Activated CD8-positive, alpha-beta memory T cell treated with anti-CD3 and anti-CD28 coated beads for 1 hour (primary cell): ENCODE data around the gene KIF25.

Experiments used
- DNase-seq, 2 donors: peaks; one replicate each; pipeline ENCODE4 v3.0.0-alpha.2; 2020; ENCODE audit warnings: low read depth in 1 of 2; ENCODE audit errors: extremely low read depth in 1 of 2

KIF25 gene

DNA sequence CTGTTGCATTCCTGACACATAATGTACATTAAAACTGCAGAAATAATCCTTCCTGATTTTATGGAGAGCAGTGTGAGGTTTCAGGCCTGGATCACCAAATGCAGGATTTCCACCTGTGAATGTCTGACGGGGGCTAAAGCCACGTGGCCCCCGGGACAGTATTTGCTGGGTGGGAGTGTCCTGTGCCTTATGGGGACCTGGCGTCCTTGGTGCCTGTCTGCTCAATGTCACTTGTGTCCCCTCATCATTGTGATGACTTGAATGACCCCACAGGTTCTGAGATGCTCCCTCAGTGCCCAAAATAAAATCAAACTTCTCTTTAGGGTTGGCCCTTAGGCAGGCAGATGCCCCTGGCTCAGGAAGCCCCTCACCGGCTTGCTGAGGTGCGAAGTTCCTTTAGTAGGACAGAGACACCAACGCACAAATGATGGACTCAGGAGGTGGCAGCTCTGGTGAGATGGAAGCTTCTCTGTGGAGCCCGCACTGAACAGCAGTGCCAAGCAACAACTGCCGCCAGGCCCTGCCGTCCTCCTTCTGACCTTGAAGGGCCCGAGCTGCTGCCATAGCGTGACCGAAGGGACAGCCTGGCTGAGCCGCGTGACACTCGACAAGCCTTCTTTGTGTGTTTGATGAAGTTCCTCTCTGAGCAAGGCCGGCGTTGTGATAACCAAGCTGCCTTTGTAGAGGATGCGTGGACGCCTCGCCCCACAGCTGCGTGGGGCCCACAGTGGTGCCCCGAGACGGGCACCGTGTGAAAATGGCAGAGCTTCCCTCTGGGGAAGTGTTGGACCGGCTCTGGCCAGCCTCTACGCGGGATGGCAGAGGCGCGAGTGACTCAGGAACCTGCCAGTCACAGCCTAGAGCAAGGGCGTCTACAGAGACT is 50.6 kb downstream of the KIF25 start:
- DNase-seq, result no peak

DNA sequence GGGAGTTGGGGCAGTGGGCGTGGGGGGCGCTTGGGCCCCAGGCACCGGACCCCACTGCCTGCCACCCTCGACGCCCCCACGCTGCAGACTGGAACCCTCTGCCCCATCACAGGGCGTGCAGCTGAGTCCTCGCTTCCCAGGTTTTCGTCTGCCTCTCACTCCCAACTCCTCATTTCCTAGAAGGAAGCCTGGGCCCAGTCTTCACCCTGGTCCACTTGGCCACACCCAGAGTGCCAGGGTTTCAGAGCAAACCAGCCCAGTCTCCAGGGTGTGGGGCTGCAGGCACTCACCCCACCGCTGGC is 51.2 kb downstream of the KIF25 start:
- DNase-seq, result no peak

DNA sequence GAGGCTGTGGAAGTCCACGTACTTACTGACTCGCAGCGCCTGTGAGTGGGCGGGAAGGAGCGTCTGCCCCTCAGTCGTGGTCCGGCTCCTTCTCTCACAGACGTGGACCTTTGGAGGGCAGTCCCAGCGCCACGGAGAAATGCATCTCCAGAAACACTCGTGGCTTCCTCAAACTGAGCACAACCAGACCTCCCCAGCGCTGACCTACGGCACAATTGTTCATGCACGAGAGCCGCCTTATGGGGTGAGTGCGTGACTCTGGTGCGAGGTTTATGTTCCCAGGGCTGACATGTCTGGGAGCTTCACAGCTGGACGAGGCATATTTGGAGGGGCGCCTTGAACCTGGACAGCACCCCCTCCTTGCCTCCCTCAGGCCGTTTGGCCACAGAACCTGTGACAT is 51.8 kb downstream of the KIF25 start:
- DNase-seq, result no peak

DNA sequence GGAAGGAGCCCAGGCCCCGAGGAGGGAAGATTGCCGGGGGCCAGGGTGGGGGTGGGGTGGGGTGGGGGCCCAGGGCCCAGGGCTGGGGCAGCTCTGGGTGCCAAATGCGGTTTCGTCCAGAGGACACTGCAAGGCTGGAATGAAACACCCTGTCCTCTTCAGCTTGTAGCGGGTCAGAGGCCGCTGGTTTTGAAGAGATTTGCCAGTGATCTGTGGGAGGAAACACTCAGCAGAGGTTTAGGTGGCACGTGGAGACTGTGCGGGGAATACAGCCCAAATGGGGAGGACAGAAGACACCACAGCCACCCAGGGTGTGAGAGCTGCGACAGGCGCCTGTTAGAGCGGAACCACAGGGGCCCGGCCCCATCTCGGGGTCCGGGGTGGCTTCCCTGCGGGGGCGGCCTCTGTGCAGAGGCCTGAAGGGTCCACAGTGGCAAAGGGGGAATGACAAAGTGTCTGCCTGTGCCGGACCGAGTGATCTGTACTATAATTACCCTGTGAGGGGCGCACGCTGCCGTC is 52.3 kb downstream of the KIF25 start:
- DNase-seq, result no peak

DNA sequence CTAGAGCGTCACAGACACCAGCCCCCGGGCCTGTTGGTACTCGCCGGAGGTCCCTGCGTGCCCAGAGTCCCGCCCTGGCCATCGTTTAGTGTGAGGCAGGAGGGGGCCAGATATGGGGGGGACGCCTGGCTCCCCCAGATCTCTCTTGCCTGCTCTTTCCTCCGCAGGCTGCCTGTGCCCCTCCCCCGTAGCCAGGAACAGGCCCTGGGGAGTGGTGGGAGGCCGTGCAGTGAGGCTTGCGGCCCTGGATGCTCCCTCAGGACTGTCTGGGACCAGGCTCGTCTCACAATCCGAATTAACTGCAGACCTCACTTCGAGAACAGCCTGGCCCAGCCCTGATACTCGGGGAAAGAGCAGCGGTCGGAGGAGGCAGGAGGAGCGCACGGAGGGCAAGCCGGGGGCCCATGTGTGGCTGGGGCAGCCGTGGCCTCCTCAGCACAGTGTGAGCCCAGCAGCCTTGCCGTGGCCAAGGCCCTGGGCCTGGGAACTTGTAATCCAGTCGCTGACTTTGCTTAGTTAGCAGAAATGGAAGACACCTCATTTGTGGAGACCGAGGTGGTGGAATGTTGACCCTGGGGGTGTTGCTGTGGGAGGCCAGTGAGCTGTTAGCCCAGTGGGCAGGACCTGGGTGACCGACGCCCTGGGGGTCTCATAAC is 52.9 kb downstream of the KIF25 start:
- no peak for DNase-seq

DNA sequence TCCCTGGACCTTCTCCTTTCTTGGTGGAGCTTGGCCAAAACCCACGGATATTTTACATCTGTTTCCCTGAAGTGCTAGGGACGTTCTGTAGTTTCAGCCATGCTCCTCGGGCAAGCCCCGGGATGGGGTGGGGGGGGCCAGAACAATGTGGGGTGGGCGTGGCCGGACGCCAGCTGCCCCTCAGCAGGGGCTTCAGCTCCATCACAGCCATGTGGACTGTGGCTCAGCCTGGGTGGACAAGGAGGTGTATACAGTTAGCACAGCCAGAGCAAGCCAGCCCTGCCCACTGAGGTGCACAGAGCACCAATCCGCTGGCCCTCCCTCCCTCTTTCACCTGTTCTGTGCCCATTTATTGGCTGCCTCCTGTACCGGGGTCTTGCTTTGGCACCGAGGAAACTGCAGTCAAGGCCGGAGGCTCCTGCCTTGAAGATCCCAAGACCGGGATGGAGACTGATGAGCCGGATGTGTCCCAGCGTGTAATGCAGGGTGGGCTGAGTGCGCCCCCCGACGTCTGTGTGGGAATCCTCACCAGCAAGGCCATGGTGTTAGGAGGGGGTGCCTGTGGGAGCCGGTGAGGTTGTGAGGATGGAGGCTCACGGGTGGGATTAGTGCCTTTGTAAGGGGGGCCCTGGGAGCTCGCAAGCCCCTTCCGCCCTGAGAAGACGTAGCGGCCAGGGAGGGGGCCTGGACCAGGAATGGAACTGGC is 53.6 kb downstream of the KIF25 start:
- DNase-seq, result no peak

DNA sequence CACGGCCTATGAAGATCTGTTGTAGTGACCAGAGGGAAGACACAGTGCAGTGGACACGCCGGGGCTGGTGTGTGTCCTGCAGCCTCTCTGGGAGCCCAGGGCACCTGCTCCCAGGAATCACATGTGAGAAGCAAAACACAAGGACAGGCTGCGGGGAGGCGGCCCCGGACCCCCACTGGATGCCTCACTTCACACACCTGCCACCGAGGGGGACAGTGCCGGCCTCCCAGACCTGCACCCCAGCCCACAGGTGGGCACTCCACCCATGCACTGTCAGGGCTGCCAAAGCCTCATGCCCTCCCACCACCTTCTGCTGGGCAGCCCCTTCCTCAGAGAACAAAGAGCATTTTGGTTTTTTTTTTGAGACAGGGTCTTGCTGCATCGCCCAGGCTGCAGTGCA is 54.2 kb downstream of the KIF25 start:
- DNase-seq, result no peak

DNA sequence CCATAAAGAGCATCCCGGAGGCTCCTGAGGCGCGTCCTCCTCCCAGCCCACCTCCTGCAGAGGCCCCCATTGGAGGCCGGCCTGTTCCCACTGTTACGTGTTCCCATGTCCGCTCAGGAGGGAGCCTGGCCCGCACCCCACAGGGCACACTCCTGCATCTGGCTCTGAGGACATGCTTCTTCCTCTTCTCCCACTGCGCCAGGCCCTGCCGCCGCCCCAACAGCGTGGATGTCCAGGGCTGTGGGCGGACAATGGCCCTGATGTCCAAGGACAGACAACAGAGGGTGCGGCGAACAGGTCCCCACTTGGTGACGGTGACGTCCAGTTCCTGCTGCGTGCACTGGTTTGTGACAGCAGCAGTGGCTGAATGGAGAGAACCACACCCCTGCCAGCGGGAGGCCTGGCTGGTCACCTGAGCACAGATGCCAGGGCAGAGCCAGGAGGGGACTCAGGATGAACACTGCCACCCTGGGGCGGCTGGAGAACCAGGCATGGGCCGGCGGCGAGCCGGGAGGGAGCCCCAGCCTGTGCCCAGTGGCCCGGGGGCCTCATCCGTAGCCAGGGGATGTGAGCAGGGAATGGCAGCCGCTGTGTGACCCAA is 54.9 kb downstream of the KIF25 start:
- DNase-seq, result no peak

DNA sequence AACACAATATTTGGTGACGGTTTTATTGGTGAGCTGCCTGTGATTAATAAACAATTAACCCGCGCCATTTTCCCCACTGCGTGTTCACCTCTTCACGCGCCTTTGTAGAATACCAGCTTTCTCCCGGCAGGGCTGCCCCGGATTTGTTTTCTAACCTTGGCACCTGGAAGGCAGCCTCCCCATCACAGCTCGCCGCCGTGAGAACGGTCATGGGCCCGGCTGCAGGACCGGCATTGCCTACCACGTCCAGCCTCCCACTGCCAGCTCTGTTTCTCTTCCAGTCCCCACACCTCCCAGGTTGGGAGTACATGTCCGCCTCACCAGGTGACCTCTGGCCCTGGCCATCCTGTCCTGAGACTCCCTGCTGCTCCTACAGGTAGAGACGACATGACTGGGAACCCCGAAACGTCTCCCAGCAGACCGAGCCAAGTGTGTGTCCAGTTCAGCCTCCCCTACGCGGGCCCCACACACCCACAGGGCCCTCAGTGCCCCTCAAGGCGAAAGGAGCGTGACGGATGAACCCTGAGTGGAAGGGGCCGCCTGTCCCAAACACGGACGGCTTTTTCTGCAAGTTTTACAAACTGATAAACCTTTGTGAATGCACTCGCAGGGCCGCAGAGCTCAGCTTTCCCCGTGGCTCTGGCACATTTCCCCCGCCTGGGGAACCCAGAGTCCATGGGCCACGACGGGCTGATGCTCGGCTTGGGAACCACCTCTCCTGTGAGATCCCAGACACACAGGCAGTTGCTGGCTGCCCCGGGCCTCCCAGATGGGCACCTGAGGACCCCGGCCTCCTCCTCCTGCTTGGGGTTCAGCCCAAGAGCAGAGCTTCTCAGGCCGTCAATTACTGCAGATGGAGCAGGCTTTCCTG is 55.9 kb downstream of the KIF25 start:
- no peak for DNase-seq

DNA sequence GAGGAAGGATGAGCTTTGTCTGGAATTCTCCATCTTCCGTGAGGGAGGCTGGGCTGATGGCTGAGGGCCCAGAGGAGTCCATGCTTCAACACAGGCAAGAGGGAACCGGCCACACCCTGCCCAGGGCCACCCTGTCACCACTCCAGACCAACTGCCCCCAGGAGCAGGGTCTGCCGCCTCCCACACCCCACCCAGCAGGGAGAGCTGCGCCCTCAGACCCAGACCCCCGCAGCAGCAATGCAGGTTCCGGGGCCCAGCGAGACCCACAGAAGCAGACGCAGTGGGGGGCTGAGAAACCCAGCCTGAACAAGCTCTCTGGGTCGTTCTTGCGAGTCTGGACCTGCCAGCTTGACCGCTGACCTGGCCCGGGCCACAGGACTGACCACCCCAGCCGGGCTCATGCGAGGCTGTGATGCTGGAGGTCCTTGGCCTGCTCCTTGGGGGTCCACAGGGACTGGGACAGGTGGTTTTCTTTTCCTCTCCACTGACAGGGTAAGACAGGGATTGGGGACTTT is 56.5 kb downstream of the KIF25 start:
- no peak for DNase-seq

DNA sequence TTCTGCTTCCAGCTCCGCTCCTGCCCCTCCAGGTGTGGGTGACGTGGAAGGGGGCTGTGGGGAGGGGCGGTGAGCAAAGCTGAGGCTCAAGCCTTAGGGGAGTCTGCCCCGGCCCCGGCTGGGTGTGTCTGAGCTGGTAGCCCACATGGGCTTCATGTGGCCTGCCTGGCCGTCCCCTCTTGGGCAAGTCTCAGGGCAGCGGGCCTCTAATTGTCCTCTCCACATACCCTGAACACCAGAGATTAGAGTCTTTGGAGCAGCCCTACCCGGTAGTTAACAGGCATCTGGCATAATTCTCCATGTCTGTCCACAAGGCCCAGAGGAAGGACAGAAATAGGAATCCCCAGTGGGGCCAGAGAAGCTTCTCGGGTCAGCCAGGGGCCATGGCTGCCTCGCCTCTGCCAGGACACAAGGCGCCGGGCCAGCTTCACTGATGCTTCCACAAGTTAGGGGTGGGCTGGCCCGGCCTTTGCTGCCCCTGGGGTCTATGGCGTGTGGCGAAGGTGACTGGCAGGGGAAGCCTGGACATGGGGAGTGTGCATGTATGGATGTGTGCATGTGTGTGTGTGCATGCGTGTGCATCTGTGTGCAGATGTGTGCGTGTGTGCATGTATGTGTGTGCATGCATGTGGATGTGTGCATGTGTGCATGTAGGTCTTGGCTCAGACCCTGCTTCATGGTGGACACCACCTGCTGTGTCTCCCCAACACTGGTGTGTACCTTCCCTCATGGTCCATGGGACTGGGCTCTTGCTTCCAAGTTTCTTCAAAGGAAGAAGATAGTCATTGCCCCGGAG is 57.5 kb downstream of the KIF25 start:
- DNase-seq, result no peak

DNA sequence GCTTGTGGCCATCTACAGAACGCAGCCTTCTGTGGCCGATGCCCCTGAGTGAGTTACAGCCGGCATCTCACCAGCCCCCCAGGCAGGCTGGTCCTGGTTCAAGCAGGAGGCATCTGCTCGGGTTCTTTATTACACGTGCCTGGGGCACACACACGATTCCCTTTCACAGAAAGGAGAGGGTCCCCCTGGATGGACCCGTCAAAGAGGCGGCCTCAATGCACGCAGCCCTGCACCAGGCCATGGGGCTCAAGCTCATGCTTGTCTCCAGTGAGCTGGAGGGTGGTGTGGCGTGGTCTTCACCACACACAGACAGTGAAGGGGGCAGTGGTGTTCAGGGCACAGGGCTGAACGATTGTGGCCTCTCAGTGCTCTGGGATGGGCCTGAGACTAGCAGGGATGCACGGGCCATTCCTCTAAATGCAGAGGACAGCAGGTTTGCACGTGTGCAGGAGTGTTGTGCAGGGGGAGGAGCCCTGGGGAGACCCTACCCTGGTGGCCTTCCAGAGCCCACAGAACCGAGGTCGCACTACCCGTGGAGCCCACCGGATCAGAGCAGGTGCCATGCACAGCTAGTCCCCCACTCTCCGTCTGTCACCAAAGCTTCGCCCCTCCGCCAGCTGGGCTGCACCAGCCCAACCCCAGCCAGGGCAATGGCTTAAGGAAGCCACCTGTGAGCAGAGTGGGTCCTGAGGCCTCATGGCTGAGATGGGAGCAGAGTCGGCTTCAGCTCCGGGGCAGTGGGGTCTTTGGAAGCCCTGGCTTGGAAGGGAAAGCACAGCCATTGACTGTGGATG is 58.4 kb downstream of the KIF25 start:
- no peak for DNase-seq

DNA sequence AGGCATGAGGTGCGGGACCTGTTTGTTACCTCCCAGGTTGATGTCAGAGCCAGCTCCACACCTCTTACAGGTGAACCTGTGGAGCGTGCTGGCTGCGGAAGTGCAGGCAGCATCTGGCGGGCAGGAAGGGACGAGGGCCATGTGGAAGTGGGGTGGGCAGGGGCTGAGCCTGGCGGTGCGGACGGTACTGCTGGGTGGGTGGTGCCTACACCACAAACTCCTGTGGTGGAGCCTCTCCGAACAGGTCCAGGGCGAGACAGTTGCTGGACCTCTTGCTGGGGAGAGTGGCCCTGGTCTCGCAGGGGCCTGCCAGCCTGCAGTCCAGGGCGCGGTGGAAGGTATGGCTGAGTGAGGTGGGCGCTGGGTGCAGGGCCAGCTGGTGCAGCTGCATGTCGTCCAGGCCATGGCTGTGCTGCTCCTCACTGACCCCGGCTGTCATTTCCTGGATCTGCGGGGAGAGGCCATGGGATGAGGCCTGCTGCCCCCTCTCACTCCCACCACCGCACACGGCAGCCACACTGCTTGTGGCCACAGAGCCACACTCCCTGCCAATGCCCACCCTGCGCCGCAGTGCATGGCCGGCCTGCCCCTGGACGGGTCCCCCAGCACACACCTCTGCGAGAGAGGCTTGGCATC is 59.5 kb downstream of the KIF25 start:
- DNase-seq, result no peak

DNA sequence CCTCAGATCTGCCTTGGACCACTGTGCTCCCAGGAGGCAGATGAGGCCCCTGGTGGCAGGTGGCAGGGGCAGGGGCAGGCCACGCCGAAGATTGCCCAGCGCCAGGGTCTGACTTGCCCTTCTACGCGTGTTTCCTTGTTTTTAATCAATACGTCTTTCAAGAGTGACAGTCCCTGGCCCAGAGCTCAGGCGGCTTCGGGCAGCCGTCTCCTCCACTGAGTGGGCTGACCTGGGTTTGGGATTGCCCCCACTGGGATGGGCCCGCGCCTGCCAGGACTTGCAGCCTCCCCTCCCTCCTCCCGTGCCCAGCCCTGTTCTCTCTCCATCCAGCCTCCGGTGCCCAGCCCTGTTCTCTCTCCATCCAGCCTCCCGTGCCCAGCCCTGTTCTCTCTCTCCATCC is 60.4 kb downstream of the KIF25 start:
- no peak for DNase-seq

DNA sequence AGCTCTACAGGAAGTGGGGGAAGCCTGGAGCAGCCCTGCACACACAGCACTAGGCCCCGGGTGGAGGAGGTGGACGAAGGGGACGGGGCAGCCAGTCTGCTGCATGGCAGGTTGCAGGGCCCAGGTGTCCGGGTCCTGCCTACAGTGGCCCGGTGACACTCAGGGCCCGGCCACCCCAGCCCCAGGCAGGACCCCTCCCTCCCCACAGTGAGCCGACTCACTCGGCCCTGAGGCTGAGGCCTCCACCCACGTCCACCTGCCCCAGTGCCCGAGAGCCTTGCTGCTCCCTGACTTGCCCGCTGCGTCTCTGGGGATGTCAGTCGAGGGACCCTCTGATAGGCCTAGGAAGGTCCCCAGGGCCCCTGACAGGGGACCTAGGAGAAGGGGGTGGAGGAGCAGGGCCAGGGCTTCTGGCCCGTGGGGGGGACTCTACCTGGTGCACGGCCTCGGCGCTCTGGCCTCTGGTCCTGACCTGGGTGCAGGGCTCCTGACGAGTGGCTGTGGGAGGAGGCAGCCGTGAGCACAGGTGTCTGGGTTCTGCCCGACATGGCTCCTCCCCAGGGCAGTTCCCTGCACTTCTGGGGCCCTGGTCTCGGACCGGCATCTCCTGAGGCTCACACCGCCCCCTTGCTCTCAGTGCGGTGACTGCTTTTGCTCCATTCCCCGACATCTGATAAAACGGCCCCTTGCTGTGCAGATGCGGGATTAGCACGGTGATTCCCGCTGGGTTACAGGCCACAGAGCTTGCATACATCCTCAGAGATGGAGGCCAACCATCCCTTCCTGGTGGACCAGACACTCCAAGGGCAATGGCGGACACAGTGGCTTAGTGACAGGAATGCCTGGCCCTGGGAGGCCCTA is 61.5 kb downstream of the KIF25 start:
- no peak for DNase-seq

DNA sequence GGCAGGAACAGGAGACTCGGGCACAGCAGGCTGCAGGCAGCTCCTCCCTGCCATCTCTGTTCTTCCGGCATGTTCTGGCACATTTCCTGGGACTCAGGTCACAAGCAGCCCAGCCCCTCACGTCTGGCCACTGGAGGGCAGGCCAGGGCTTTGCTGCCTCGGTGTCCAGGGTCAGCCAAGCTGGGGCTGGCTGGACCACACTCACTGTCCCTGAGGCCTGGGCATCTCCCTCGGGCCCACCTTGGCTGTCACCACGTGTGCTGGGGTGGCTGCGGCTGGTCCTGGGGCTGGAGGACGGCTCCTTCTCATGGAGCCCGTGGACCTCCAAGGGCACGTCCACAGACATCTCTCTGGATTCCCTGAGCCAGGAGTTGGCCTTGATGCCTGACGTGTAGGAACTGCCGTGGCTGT is 63.1 kb downstream of the KIF25 start:
- no peak for DNase-seq
